GM18907 (cell line): ENCODE measurements around the gene FOXP1.
A peak's percentile ranks its signal among the peaks of the same experiment; 100 is the strongest.

Experiments
- ATAC-seq: cut with Tn5 transposase; IDR thresholded peaks from one replicate; pipeline ENCODE4 v1.9.1; 2021; ENCODE audit warnings: mild to moderate bottlenecking, moderate library complexity; ENCODE audit not compliant: unreplicated experiment

Gene FOXP1

GRCh38 chr3:71565976-71566375 is 17.6 kb downstream of the FOXP1 start:
- ATAC-seq = no peak

- no peak for ATAC-seq
Measured at GRCh38 chr3:71565316-71565715, 18.2 kb downstream of the FOXP1 start.

GRCh38 chr3:71564361-71564760 is 19.2 kb downstream of the FOXP1 start:
- ATAC-seq = peak; percentile 52

GRCh38 chr3:71563827-71564226 is 19.7 kb downstream of the FOXP1 start:
- ATAC-seq = peak; percentile 91

GRCh38 chr3:71562938-71563337 is 20.6 kb downstream of the FOXP1 start:
- no peak for ATAC-seq

GRCh38 chr3:71560665-71561064 is 22.9 kb downstream of the FOXP1 start:
- no peak for ATAC-seq

GRCh38 chr3:71559578-71560162 is 23.9 kb downstream of the FOXP1 start:
- no peak for ATAC-seq

- no peak for ATAC-seq
Measured at GRCh38 chr3:71559021-71559420, 24.5 kb downstream of the FOXP1 start.

- ATAC-seq = peak; percentile 60
Measured at GRCh38 chr3:71554649-71555048, 28.9 kb downstream of the FOXP1 start.

GRCh38 chr3:71551311-71551919 is 32.1 kb downstream of the FOXP1 start:
- no peak for ATAC-seq

- ATAC-seq = no peak
Measured at GRCh38 chr3:71549951-71550350, 33.6 kb downstream of the FOXP1 start.

GRCh38 chr3:71548705-71549384 is 34.7 kb downstream of the FOXP1 start:
- ATAC-seq = peak; percentile 98

- no peak for ATAC-seq
Measured at GRCh38 chr3:71547249-71548198, 36.0 kb downstream of the FOXP1 start.

- no peak for ATAC-seq
Measured at GRCh38 chr3:71546821-71547220, 36.7 kb downstream of the FOXP1 start.

GRCh38 chr3:71545330-71545729 is 38.2 kb downstream of the FOXP1 start:
- no peak for ATAC-seq

GRCh38 chr3:71543371-71544016 is 40.0 kb downstream of the FOXP1 start:
- no peak for ATAC-seq

- peak; percentile 84 for ATAC-seq
Measured at GRCh38 chr3:71542521-71543370, 40.8 kb downstream of the FOXP1 start.

- ATAC-seq = no peak
Measured at GRCh38 chr3:71541313-71541712, 42.2 kb downstream of the FOXP1 start.

- no peak for ATAC-seq
Measured at GRCh38 chr3:71537211-71537611, 46.3 kb downstream of the FOXP1 start.
